ENCODE measurements around the gene CDKL5. TPM values are rescaled to one million over a fixed set of nuclear protein-coding genes. Genes with fewer than 3 reads are reported as not detected.
A peak's percentile ranks its signal among the peaks of the same experiment; 100 is the strongest.
"Not testable (repeated sequence)": the region's sequence is repeated elsewhere in the genome, so short reads cannot be mapped to it uniquely, and the experiment has no call there.

The CDKL5 gene
- total RNA-seq, 1 experiment from 2014 or later, result 0.82 TPM

DNA sequence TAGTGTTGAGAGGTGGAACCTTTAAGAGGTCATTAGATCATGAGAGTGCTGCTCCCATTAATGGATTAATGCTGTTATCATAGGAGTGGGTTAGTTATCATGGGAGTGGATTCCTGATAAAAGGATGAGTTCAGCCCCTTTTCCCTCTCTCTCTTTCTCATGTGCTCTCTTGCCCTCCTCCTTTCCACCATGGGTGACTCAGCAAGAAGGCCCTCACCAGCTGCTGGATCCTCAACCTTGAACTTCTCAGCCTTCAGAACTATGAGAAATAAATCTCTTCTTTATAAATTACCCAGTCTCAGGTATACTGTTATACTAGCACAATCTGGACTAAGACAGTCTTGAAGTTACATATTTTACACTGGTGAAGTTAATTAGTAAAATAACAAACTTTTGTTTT lies 10.0 kb upstream of the CDKL5 start:
- Histone ChIP-seq H3K9me2 (replicated peaks; ENCODE audit: insufficient read depth, low read length) (no peaks in the 10 kb centered on the region), H4K20me1 (ENCODE audit: insufficient read depth, low read depth, low read length) (no peaks in the 10 kb centered on the region), H3K9me3 (ENCODE audit: low read length) (no peaks in the 10 kb centered on the region), H3K79me2 (ENCODE audit: low read length) (no peaks in the 10 kb centered on the region), H3K9ac (ENCODE audit: low read length) (no peak overlapping the region), H3K36me3 (ENCODE audit: insufficient read depth, low read length) (no peaks in the 10 kb centered on the region), H2AFZ (ENCODE audit: low read length) (no peak overlapping the region), H3K4me2 (ENCODE audit: low read depth, low read length, poor library complexity, severe bottlenecking) (no peak overlapping the region), H3K27me3 (ENCODE audit: low read length) (no peaks in the 10 kb centered on the region), H3K4me1 (ENCODE audit: low read length) (no peaks in the 10 kb centered on the region), H3K4me3 (ENCODE audit: low read length) (no peak overlapping the region), H3K27ac (ENCODE audit: low read length) (no peak overlapping the region)
- DNase-seq, result no peak

DNA sequence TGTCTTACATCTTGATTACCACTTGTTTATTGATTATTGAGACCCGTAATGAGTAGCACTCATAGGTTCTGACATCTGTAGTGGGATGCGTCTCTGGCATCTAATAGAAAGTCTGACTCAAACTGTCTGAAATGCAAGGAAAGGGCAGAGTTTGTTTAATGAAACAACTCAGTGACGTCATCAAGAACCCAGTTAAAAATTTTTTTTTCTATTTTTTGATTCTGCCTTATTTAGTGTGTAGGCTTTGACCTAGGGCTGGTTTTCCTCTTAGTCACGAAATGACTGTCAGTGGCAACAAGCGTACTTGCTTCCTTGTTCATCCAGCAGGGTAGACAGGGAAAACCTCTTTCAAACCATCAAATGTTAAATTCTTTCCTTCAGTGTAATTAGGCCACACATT lies 3.1 kb upstream of the CDKL5 start:
- no peaks in the 10 kb centered on the region for H3K9me3 ChIP-seq (ENCODE audit: low read length)
- peaks cover 18% of the 10 kb centered on the region for H3K4me1 ChIP-seq (ENCODE audit: low read length)
- H3K36me3 ChIP-seq (ENCODE audit: insufficient read depth, low read length), result no peaks in the 10 kb centered on the region
- H3K9me2 ChIP-seq (replicated peaks; ENCODE audit: insufficient read depth, low read length), result no peaks in the 10 kb centered on the region
- no peak overlapping the region for H3K27ac ChIP-seq (ENCODE audit: low read length)
- no peak overlapping the region for H3K9ac ChIP-seq (ENCODE audit: low read length)
- H3K4me3 ChIP-seq (ENCODE audit: low read length), result no peak overlapping the region
- no peak overlapping the region for H2AFZ ChIP-seq (ENCODE audit: low read length)
- H3K4me2 ChIP-seq (ENCODE audit: low read depth, low read length, poor library complexity, severe bottlenecking), result no peak overlapping the region
- no peak for DNase-seq
- no peaks in the 10 kb centered on the region for H3K27me3 ChIP-seq (ENCODE audit: low read length)
- H4K20me1 ChIP-seq (ENCODE audit: insufficient read depth, low read depth, low read length), result no peaks in the 10 kb centered on the region
- H3K79me2 ChIP-seq (ENCODE audit: low read length), result no peaks in the 10 kb centered on the region

- H3K9me3 ChIP-seq (ENCODE audit: low read length), result no peaks in the 10 kb centered on the region
- H3K4me2 ChIP-seq (ENCODE audit: low read depth, low read length, poor library complexity, severe bottlenecking), result no peak overlapping the region
- DNase-seq, result no peak
- H3K27ac ChIP-seq (ENCODE audit: low read length), result no peak overlapping the region
- no peaks in the 10 kb centered on the region for H3K79me2 ChIP-seq (ENCODE audit: low read length)
- no peak overlapping the region for H3K9ac ChIP-seq (ENCODE audit: low read length)
- no peaks in the 10 kb centered on the region for H3K27me3 ChIP-seq (ENCODE audit: low read length)
- H3K36me3 ChIP-seq (ENCODE audit: insufficient read depth, low read length), result no peaks in the 10 kb centered on the region
- no peak overlapping the region for H3K4me3 ChIP-seq (ENCODE audit: low read length)
- no peaks in the 10 kb centered on the region for H4K20me1 ChIP-seq (ENCODE audit: insufficient read depth, low read depth, low read length)
- no peaks in the 10 kb centered on the region for H3K9me2 ChIP-seq (replicated peaks; ENCODE audit: insufficient read depth, low read length)
- peaks cover 18% of the 10 kb centered on the region for H3K4me1 ChIP-seq (ENCODE audit: low read length)
- H2AFZ ChIP-seq (ENCODE audit: low read length), result no peak overlapping the region
Measured at GRCh38 chrX:18422886-18423285, 2.5 kb upstream of the CDKL5 start.

- peak; percentile 67 for DNase-seq
- no peaks in the 10 kb centered on the region for H3K36me3 ChIP-seq (ENCODE audit: insufficient read depth, low read length)
- peak overlapping the region; percentile 71 for H3K4me3 ChIP-seq (ENCODE audit: low read length)
- no peak overlapping the region for H3K27ac ChIP-seq (ENCODE audit: low read length)
- peak overlapping the region; percentile 64 for H3K9ac ChIP-seq (ENCODE audit: low read length)
- peaks cover 18% of the 10 kb centered on the region for H3K4me1 ChIP-seq (ENCODE audit: low read length)
- no peaks in the 10 kb centered on the region for H3K9me2 ChIP-seq (replicated peaks; ENCODE audit: insufficient read depth, low read length)
- no peaks in the 10 kb centered on the region for H3K79me2 ChIP-seq (ENCODE audit: low read length)
- H2AFZ ChIP-seq (ENCODE audit: low read length), result peak overlapping the region; percentile 94
- H3K4me2 ChIP-seq (ENCODE audit: low read depth, low read length, poor library complexity, severe bottlenecking), result peak overlapping the region; percentile 78
- no peaks in the 10 kb centered on the region for H4K20me1 ChIP-seq (ENCODE audit: insufficient read depth, low read depth, low read length)
- no peaks in the 10 kb centered on the region for H3K27me3 ChIP-seq (ENCODE audit: low read length)
- H3K9me3 ChIP-seq (ENCODE audit: low read length), result no peaks in the 10 kb centered on the region
Measured at GRCh38 chrX:18424482-18425198, 768 bp upstream of the CDKL5 start.

GRCh38 chrX:18426004-18426320 lies 554 bp downstream of the CDKL5 start:
- no peaks in the 10 kb centered on the region for H4K20me1 ChIP-seq (ENCODE audit: insufficient read depth, low read depth, low read length)
- H3K9me3 ChIP-seq (ENCODE audit: low read length), result no peaks in the 10 kb centered on the region
- H3K79me2 ChIP-seq (ENCODE audit: low read length), result no peaks in the 10 kb centered on the region
- no peaks in the 10 kb centered on the region for H3K9me2 ChIP-seq (replicated peaks; ENCODE audit: insufficient read depth, low read length)
- peak overlapping the region; percentile 60 for H3K9ac ChIP-seq (ENCODE audit: low read length)
- no peaks in the 10 kb centered on the region for H3K27me3 ChIP-seq (ENCODE audit: low read length)
- H3K27ac ChIP-seq (ENCODE audit: low read length), result no peak overlapping the region
- peak overlapping the region; percentile 68 for H3K4me3 ChIP-seq (ENCODE audit: low read length)
- no peaks in the 10 kb centered on the region for H3K36me3 ChIP-seq (ENCODE audit: insufficient read depth, low read length)
- no peak overlapping the region for H2AFZ ChIP-seq (ENCODE audit: low read length)
- DNase-seq, result no peak
- H3K4me1 ChIP-seq (ENCODE audit: low read length), result peaks cover 18% of the 10 kb centered on the region
- peak overlapping the region; percentile 61 for H3K4me2 ChIP-seq (ENCODE audit: low read depth, low read length, poor library complexity, severe bottlenecking)

GRCh38 chrX:18428006-18428405 lies 2.6 kb downstream of the CDKL5 start:
- H3K79me2 ChIP-seq (ENCODE audit: low read length), result no peaks in the 10 kb centered on the region

DNA sequence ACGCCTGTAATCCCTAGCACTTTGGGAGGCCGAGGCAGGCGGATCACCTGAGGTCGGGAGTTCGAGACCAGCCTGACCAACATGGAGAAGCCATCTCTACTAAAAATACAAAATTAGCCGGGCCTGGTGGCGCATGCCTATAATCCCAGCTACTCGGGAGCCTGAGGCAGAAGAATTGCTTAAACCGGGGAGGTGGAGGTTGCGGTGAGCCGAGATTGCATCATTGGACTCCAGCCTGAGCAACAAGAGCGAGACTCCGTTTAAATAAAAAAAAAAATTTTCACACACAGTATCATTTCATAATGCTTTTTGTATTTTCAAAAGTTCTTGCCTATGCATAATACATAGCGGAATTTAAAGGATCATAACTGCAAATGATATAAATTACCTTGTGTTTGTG lies 7.9 kb downstream of the CDKL5 start:
- H3K4me1 ChIP-seq (ENCODE audit: low read length); H3K4me3 ChIP-seq (ENCODE audit: low read length); DNase-seq; H3K27me3 ChIP-seq (ENCODE audit: low read length); H3K79me2 ChIP-seq (ENCODE audit: low read length); H2AFZ ChIP-seq (ENCODE audit: low read length); H3K36me3 ChIP-seq (ENCODE audit: insufficient read depth, low read length); H3K4me2 ChIP-seq (ENCODE audit: low read depth, low read length, poor library complexity, severe bottlenecking); H3K9me3 ChIP-seq (ENCODE audit: low read length); H3K9ac ChIP-seq (ENCODE audit: low read length); H3K9me2 ChIP-seq (replicated peaks; ENCODE audit: insufficient read depth, low read length); H4K20me1 ChIP-seq (ENCODE audit: insufficient read depth, low read depth, low read length); H3K27ac ChIP-seq (ENCODE audit: low read length): not testable (repeated sequence)

More at GRCh38 chrX:18428006-18428405, 2.6 kb downstream of the CDKL5 start:
- no peak for DNase-seq
- no peaks in the 10 kb centered on the region for H4K20me1 ChIP-seq (ENCODE audit: insufficient read depth, low read depth, low read length)
- no peaks in the 10 kb centered on the region for H3K9me3 ChIP-seq (ENCODE audit: low read length)
- H3K36me3 ChIP-seq (ENCODE audit: insufficient read depth, low read length), result no peaks in the 10 kb centered on the region
- no peaks in the 10 kb centered on the region for H3K27me3 ChIP-seq (ENCODE audit: low read length)
- H2AFZ ChIP-seq (ENCODE audit: low read length), result no peak overlapping the region
- peaks cover 18% of the 10 kb centered on the region for H3K4me1 ChIP-seq (ENCODE audit: low read length)
- no peak overlapping the region for H3K9ac ChIP-seq (ENCODE audit: low read length)
- H3K9me2 ChIP-seq (replicated peaks; ENCODE audit: insufficient read depth, low read length), result no peaks in the 10 kb centered on the region
- H3K4me3 ChIP-seq (ENCODE audit: low read length), result no peak overlapping the region
- H3K27ac ChIP-seq (ENCODE audit: low read length), result no peak overlapping the region
- no peak overlapping the region for H3K4me2 ChIP-seq (ENCODE audit: low read depth, low read length, poor library complexity, severe bottlenecking)

- Histone ChIP-seq H2AFZ (ENCODE audit: low read length) (no peak overlapping the region), H3K36me3 (ENCODE audit: insufficient read depth, low read length) (no peaks in the 10 kb centered on the region), H3K27ac (ENCODE audit: low read length) (no peak overlapping the region), H3K9me3 (ENCODE audit: low read length) (no peaks in the 10 kb centered on the region), H3K79me2 (ENCODE audit: low read length) (no peaks in the 10 kb centered on the region), H3K4me2 (ENCODE audit: low read depth, low read length, poor library complexity, severe bottlenecking) (no peak overlapping the region), H3K9me2 (replicated peaks; ENCODE audit: insufficient read depth, low read length) (no peaks in the 10 kb centered on the region), H4K20me1 (ENCODE audit: insufficient read depth, low read depth, low read length) (no peaks in the 10 kb centered on the region), H3K4me3 (ENCODE audit: low read length) (no peak overlapping the region), H3K4me1 (ENCODE audit: low read length) (no peaks in the 10 kb centered on the region), H3K9ac (ENCODE audit: low read length) (no peak overlapping the region), H3K27me3 (ENCODE audit: low read length) (no peaks in the 10 kb centered on the region)
- DNase-seq, result no peak
Measured at GRCh38 chrX:18434896-18435295, 9.5 kb downstream of the CDKL5 start.
